ENCODE measurements around the gene EGFL8. TPM values are rescaled to one million over a fixed set of nuclear protein-coding genes. Genes with fewer than 3 reads are reported as not detected.
"Not testable (repeated sequence)": the region's sequence is repeated elsewhere in the genome, so short reads cannot be mapped to it uniquely, and the experiment has no call there.

The EGFL8 gene
- total and polyA plus RNA-seq, 3 experiments from 2014 or later, result 8.3 to 9.5 TPM; not detected in 1

GRCh38 chr6:32183030-32183429 is 18.6 kb downstream of the EGFL8 start:
- peaks cover 9 to 83% (median 31%) of the 10 kb centered on the region in 3 donors for H3K36me3 Mint-ChIP-seq
- H3K27ac ChIP-seq (ENCODE audit: low read depth, low read length), result no peak overlapping the region
- H3K36me3 ChIP-seq (ENCODE audit: insufficient read depth, low read length), result peaks cover 30% of the 10 kb centered on the region
- H3K27me3 ChIP-seq (ENCODE audit: insufficient read depth, low read length, poor library complexity, severe bottlenecking), result no peaks in the 10 kb centered on the region
- no peaks in the 10 kb centered on the region for H3K9me3 Mint-ChIP-seq
- H3K4me1 Mint-ChIP-seq, result peaks cover 44 to 66% (median 61%) of the 10 kb centered on the region in 3 donors
- no peaks in the 10 kb centered on the region for H3K9me3 ChIP-seq (ENCODE audit: low read length)
- H3K4me3 ChIP-seq (ENCODE audit: low read length), result no peak overlapping the region
- ChIA-PET POLR2A (interaction anchor here (1.1 kb wide), 1 partner anchor 10 kb away, joined by 4 read pairs; the partner anchor contains the start of gene GPSM3), CTCF (interaction anchor here (1.0 kb wide), 2 partner anchors 8 to 13 kb away, joined by 3 to 4 read pairs; no protein-coding TSS in a partner anchor)
- H3K4me3 Mint-ChIP-seq, result no peak overlapping the region
- peaks cover 48% of the 10 kb centered on the region for H3K4me1 ChIP-seq (ENCODE audit: insufficient read depth, low read length)
- no peak for DNase-seq
- peak overlapping the region in 2 of 8 donors; percentile 74 to 91 for H3K27ac Mint-ChIP-seq
- H3K27me3 Mint-ChIP-seq, result peaks cover 0 to 1% of the 10 kb centered on the region in 2 donors

GRCh38 chr6:32183483-32184083 is 19.2 kb downstream of the EGFL8 start:
- CTCF ChIA-PET, result interaction anchor here (1.0 kb wide), 1 partner anchor 12 kb away, joined by 4 read pairs; no protein-coding TSS in a partner anchor
- peaks cover 9 to 87% (median 31%) of the 10 kb centered on the region in 3 donors for H3K36me3 Mint-ChIP-seq
- Histone ChIP-seq H3K9me3 (ENCODE audit: low read length) (no peaks in the 10 kb centered on the region), H3K4me1 (ENCODE audit: insufficient read depth, low read length) (peaks cover 53% of the 10 kb centered on the region), H3K27me3 (ENCODE audit: insufficient read depth, low read length, poor library complexity, severe bottlenecking) (no peaks in the 10 kb centered on the region), H3K36me3 (ENCODE audit: insufficient read depth, low read length) (peaks cover 30% of the 10 kb centered on the region), H3K27ac (ENCODE audit: low read depth, low read length) (peak overlapping the region; percentile 12), H3K4me3 (ENCODE audit: low read length) (no peak overlapping the region)
- no peak overlapping the region for H3K4me3 Mint-ChIP-seq
- peak in 1 of 5 donors; percentile 33 for DNase-seq
- POLR2A ChIA-PET, result interaction anchor here (1.1 kb wide), 1 partner anchor 9 kb away, joined by 4 read pairs; the partner anchor contains the start of gene GPSM3
- H3K27ac Mint-ChIP-seq, result peak overlapping the region in 3 of 8 donors; percentile 11 to 91 (median 20)
- H3K9me3 Mint-ChIP-seq, result no peaks in the 10 kb centered on the region
- peaks cover 45 to 67% (median 61%) of the 10 kb centered on the region in 3 donors for H3K4me1 Mint-ChIP-seq
- H3K27me3 Mint-ChIP-seq, result peaks cover 0 to 1% of the 10 kb centered on the region in 2 donors

DNA sequence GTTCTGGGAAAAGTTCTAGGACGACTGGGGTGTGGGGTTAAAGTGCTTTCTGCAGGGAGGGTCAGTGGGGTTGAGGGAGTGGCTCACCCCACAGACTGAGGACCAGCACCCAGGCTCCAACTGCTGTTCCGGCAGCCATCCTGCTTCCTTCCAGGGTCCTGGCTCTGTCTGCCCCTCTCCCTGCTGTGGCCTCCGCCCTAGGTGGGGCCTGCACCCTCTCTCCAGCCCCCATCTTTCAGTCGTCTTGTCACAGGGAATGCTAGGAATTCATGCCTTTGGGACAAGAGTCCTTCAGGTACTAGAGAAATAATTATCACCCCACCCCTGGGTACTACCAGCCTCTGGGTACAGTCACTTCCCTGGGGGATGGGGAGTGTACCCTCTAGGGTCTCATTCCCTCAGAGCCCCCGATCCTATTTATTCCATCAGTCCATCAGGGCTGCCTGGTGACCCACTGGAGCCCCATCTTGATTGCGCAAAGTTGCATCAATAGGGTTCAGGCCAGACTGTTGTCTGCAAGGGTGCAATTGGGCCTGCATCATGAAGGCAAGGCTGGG is 19.8 kb downstream of the EGFL8 start, which contains the start of gene AGER:
Gene AGER, minus strand, starts transcription at position 170 of the 557 bp plus-strand sequence. Its CDS starts 31 bp downstream, at position 139.
- Mint-ChIP-seq H3K4me3 (no peak within 1 kb of the TSS), H3K36me3 (peaks cover 9 to 87% (median 29%) of the 10 kb centered on the region in 3 donors), H3K27me3 (peaks cover 0 to 1% of the 10 kb centered on the region in 2 donors), H3K9me3 (no peaks in the 10 kb centered on the region), H3K4me1 (peaks cover 45 to 67% (median 61%) of the 10 kb centered on the region in 3 donors), H3K27ac (peak within 1 kb of the TSS in 6 of 8 donors; percentile 29 to 98 (median 67))
- Histone ChIP-seq H3K27ac (ENCODE audit: low read depth, low read length) (peak within 1 kb of the TSS; percentile 12), H3K4me1 (ENCODE audit: insufficient read depth, low read length) (peaks cover 55% of the 10 kb centered on the region), H3K9me3 (ENCODE audit: low read length) (no peaks in the 10 kb centered on the region), H3K36me3 (ENCODE audit: insufficient read depth, low read length) (peaks cover 30% of the 10 kb centered on the region), H3K27me3 (ENCODE audit: insufficient read depth, low read length, poor library complexity, severe bottlenecking) (no peaks in the 10 kb centered on the region), H3K4me3 (ENCODE audit: low read length) (no peak within 1 kb of the TSS)
- POLR2A ChIA-PET, result no interaction called here
- DNase-seq, result peak in 1 of 5 donors; percentile 45
- CTCF ChIA-PET, result no interaction called here

DNA sequence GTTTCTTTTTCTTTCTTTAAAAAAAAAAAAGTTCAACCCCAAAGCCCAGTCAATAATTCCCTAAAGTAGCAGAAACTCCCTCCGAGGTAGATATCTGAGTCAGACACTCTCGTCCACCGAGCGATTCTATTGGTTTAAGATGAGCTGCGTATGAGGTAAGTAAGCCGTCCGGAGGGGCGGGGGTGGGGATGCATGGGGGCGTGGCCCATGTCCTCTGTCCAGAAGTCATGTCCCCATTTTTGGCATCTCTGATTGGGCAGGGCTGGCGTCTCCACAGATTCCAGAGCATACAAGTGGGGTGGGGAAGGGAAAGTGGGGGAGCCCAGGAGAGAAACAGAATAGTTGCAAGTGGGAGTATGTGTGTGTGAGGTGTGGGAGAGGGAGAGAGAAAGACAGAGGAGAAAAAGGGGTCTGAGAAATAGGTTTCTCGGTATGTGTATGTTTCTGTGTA is 21.3 kb downstream of the EGFL8 start:
- Mint-ChIP-seq H3K36me3 (peaks cover 5 to 82% (median 22%) of the 10 kb centered on the region in 3 donors), H3K4me1 (peaks cover 36 to 59% (median 47%) of the 10 kb centered on the region in 3 donors), H3K4me3 (peak overlapping the region in 6 of 7 donors; percentile 13 to 80 (median 45)), H3K27ac (peak overlapping the region; percentile 84 to 99 (median 96))
- Histone ChIP-seq H3K27ac (ENCODE audit: low read depth, low read length) (peak overlapping the region; percentile 31), H3K4me1 (ENCODE audit: insufficient read depth, low read length) (peaks cover 43% of the 10 kb centered on the region), H3K36me3 (ENCODE audit: insufficient read depth, low read length) (peaks cover 30% of the 10 kb centered on the region)
- CTCF ChIA-PET; H3K27me3 Mint-ChIP-seq; H3K9me3 Mint-ChIP-seq; H3K4me3 ChIP-seq (ENCODE audit: low read length); H3K27me3 ChIP-seq (ENCODE audit: insufficient read depth, low read length, poor library complexity, severe bottlenecking); H3K9me3 ChIP-seq (ENCODE audit: low read length): not testable (repeated sequence)
- POLR2A ChIA-PET, result interaction anchor here (0.6 to 1.0 kb wide), 5 partner anchors 10 to 708 kb away, joined by 3 to 7 read pairs (median 6); no protein-coding TSS in a partner anchor
- DNase-seq, result peak in 4 of 5 donors; percentile 29 to 69 (median 54)

DNA sequence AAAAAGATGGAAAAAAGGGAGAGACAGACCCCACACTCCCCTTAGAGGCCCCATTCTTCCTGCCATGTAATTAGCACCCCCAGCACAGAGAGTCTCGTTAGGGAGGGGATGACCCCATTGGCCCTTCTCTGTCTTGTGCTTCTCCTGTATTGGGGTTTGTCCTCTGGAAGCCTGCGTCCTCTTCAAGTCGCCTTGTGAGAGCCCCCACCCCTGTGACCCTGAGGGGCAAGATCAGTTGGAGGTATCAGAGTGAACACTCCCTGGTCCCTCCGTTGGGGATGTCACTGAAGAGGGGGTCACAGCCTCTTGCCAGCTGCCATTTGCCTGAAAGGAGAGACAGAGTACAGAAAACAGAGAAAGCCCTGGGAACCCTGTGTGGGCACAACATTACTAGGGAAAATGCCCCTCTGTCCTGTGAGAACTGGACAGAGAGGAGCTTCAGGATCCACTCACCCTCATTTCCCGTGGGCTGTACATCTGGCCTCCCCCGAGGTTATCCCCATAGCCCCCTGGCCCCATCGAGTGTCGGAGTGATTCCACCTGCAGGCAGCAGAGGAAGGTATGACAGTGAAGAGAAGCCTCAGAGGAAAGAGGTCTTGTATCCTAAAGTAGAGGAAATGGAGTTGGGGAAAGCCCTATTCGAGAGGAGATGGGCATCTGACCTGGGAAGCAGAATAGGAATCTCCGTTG is 21.9 kb downstream of the EGFL8 start:
- H3K9me3 Mint-ChIP-seq; H3K4me3 ChIP-seq (ENCODE audit: low read length); CTCF ChIA-PET; H3K27me3 Mint-ChIP-seq; H3K27me3 ChIP-seq (ENCODE audit: insufficient read depth, low read length, poor library complexity, severe bottlenecking); H3K9me3 ChIP-seq (ENCODE audit: low read length): not testable (repeated sequence)
- Mint-ChIP-seq H3K4me3 (peak overlapping the region; percentile 49 to 89 (median 71)), H3K36me3 (peaks cover 9 to 81% (median 20%) of the 10 kb centered on the region in 3 donors), H3K27ac (peak overlapping the region; percentile 84 to 99 (median 96)), H3K4me1 (peaks cover 37 to 60% (median 41%) of the 10 kb centered on the region in 3 donors)
- POLR2A ChIA-PET, result interaction anchor here (0.7 kb wide), 1 partner anchor 682 kb away, joined by 7 read pairs; no protein-coding TSS in a partner anchor
- Histone ChIP-seq H3K36me3 (ENCODE audit: insufficient read depth, low read length) (peaks cover 33% of the 10 kb centered on the region), H3K4me1 (ENCODE audit: insufficient read depth, low read length) (peaks cover 37% of the 10 kb centered on the region), H3K27ac (ENCODE audit: low read depth, low read length) (peak overlapping the region; percentile 38)
- DNase-seq, result peak in 1 of 5 donors; percentile 40

- peaks cover 12 to 82% (median 20%) of the 10 kb centered on the region in 3 donors for H3K36me3 Mint-ChIP-seq
- peak in 1 of 5 donors; percentile 43 for DNase-seq
- POLR2A ChIA-PET, result no interaction called here
- H3K27me3 ChIP-seq (ENCODE audit: insufficient read depth, low read length, poor library complexity, severe bottlenecking), result no peaks in the 10 kb centered on the region
- H3K4me1 Mint-ChIP-seq, result peaks cover 37 to 64% (median 39%) of the 10 kb centered on the region in 3 donors
- peaks cover 0 to 1% of the 10 kb centered on the region in 2 donors for H3K27me3 Mint-ChIP-seq
- H3K4me3 Mint-ChIP-seq, result peak overlapping the region; percentile 49 to 89 (median 71)
- H3K4me1 ChIP-seq (ENCODE audit: insufficient read depth, low read length), result peaks cover 36% of the 10 kb centered on the region
- CTCF ChIA-PET, result no interaction called here
- H3K9me3 Mint-ChIP-seq, result no peaks in the 10 kb centered on the region
- peak overlapping the region; percentile 84 to 99 (median 96) for H3K27ac Mint-ChIP-seq
- H3K9me3 ChIP-seq (ENCODE audit: low read length), result no peaks in the 10 kb centered on the region
- H3K36me3 ChIP-seq (ENCODE audit: insufficient read depth, low read length), result peaks cover 35% of the 10 kb centered on the region
- H3K4me3 ChIP-seq (ENCODE audit: low read length), result no peak overlapping the region
- peak overlapping the region; percentile 38 for H3K27ac ChIP-seq (ENCODE audit: low read depth, low read length)
These were observed 22.8 kb downstream of the EGFL8 start for GRCh38 chr6:32187009-32187709.

GRCh38 chr6:32187725-32188380 is 23.5 kb downstream of the EGFL8 start:
- Mint-ChIP-seq H3K27ac (peak overlapping the region; percentile 33 to 99 (median 96)), H3K4me1 (peaks cover 37 to 64% (median 40%) of the 10 kb centered on the region in 3 donors), H3K4me3 (peak overlapping the region; percentile 49 to 97 (median 90)), H3K36me3 (peaks cover 12 to 83% (median 20%) of the 10 kb centered on the region in 3 donors)
- H3K9me3 Mint-ChIP-seq; CTCF ChIA-PET; H3K27me3 ChIP-seq (ENCODE audit: insufficient read depth, low read length, poor library complexity, severe bottlenecking); H3K9me3 ChIP-seq (ENCODE audit: low read length); H3K27me3 Mint-ChIP-seq; H3K4me3 ChIP-seq (ENCODE audit: low read length); H3K27ac ChIP-seq (ENCODE audit: low read depth, low read length): not testable (repeated sequence)
- peaks cover 35% of the 10 kb centered on the region for H3K36me3 ChIP-seq (ENCODE audit: insufficient read depth, low read length)
- POLR2A ChIA-PET, result interaction anchor here (0.5 kb wide), 1 partner anchor 451 kb away, joined by 7 read pairs; no protein-coding TSS in a partner anchor
- peaks cover 38% of the 10 kb centered on the region for H3K4me1 ChIP-seq (ENCODE audit: insufficient read depth, low read length)
- peak in 1 of 5 donors; percentile 34 for DNase-seq
